ENCODE measurements around the gene APOBEC2. TPM values are rescaled to one million over a fixed set of nuclear protein-coding genes. Genes with fewer than 3 reads are reported as not detected.

Gene APOBEC2
- total RNA-seq, 2 experiments from 2014 or later, result not detected

GRCh38 chr6:41008011-41008410 is 45.0 kb upstream of the APOBEC2 start:
- intact Hi-C loops (cut with micrococcal nuclease; ENCODE audit: unreplicated experiment), result loop anchor here (5.0 kb wide), 1 partner anchor 309 kb away; no protein-coding TSS in a partner anchor
- H3K27ac ChIP-seq (ENCODE audit: low read depth, low read length, poor library complexity, severe bottlenecking), result no peak overlapping the region
- H3K4me3 ChIP-seq (ENCODE audit: low read depth, low read length, poor library complexity, severe bottlenecking), result no peak overlapping the region
- no peak for DNase-seq (ENCODE audit: low spot score)
- no peaks in the 10 kb centered on the region for H3K9me2 ChIP-seq (ENCODE audit: insufficient read depth, low read length)
- no peaks in the 10 kb centered on the region for H3K36me3 ChIP-seq (ENCODE audit: insufficient read depth, low read length)
- no TSS peak for BruUV-seq (replicated peaks)
- no peak overlapping the region for H3K4me2 ChIP-seq (ENCODE audit: low read length)
- no peak overlapping the region for H2AFZ ChIP-seq (ENCODE audit: low read length)
- no peaks in the 10 kb centered on the region for H3K9me3 ChIP-seq (ENCODE audit: low read length)
- no peak for TF ChIP-seq CTCF (conservative IDR thresholded peaks at IDR 0.05; ENCODE audit: low read length)
- TF ChIP-seq EZH2phosphoT487 (IDR thresholded peaks at IDR 0.05; ENCODE audit: borderline replicate concordance, low read depth, low read length), result no peak
- no peaks in the 10 kb centered on the region for H3K4me1 ChIP-seq (ENCODE audit: insufficient read depth, low read length, poor library complexity, severe bottlenecking)
- ChIA-PET POLR2A (no interaction called here), CTCF (ENCODE audit: unreplicated experiment) (interaction anchor here (2.4 kb wide), 1 partner anchor 20 kb away, joined by 6 read pairs; no protein-coding TSS in a partner anchor)
- 0 out of 2 replicates have a peak, but pooled peaks cover 4% of the 10 kb centered on the region for H4K20me1 ChIP-seq (ENCODE audit: insufficient read depth, low read length)
- H3K79me2 ChIP-seq (ENCODE audit: insufficient read depth, low read depth, low read length), result no peaks in the 10 kb centered on the region

- Histone ChIP-seq H4K20me1 (ENCODE audit: insufficient read depth, low read length) (0 out of 2 replicates have a peak, but pooled peaks cover 4% of the 10 kb centered on the region), H3K9me3 (ENCODE audit: low read length) (no peaks in the 10 kb centered on the region), H3K9me2 (ENCODE audit: insufficient read depth, low read length) (no peaks in the 10 kb centered on the region), H3K79me2 (ENCODE audit: insufficient read depth, low read depth, low read length) (no peaks in the 10 kb centered on the region), H3K27ac (ENCODE audit: low read depth, low read length, poor library complexity, severe bottlenecking) (no peak overlapping the region), H3K4me2 (ENCODE audit: low read length) (no peak overlapping the region), H3K36me3 (ENCODE audit: insufficient read depth, low read length) (no peaks in the 10 kb centered on the region), H3K4me3 (ENCODE audit: low read depth, low read length, poor library complexity, severe bottlenecking) (no peak overlapping the region), H2AFZ (ENCODE audit: low read length) (no peak overlapping the region), H3K4me1 (ENCODE audit: insufficient read depth, low read length, poor library complexity, severe bottlenecking) (no peaks in the 10 kb centered on the region)
- CTCF ChIA-PET (ENCODE audit: unreplicated experiment), result no interaction called here
- TF ChIP-seq CTCF (conservative IDR thresholded peaks at IDR 0.05; ENCODE audit: low read length) (no peak), EZH2phosphoT487 (IDR thresholded peaks at IDR 0.05; ENCODE audit: borderline replicate concordance, low read depth, low read length) (no peak)
- POLR2A ChIA-PET, result no interaction called here
- no TSS peak for BruUV-seq (replicated peaks)
- no peak for DNase-seq (ENCODE audit: low spot score)
- intact Hi-C loops (cut with micrococcal nuclease; ENCODE audit: unreplicated experiment), result loop anchor here (5.0 kb wide), 1 partner anchor 308 kb away; no protein-coding TSS in a partner anchor
Measured at GRCh38 chr6:41009669-41010068, 43.3 kb upstream of the APOBEC2 start.

GRCh38 chr6:41011673-41012072 is 41.3 kb upstream of the APOBEC2 start:
- DNase-seq (ENCODE audit: low spot score), result no peak
- H3K9me2 ChIP-seq (ENCODE audit: insufficient read depth, low read length), result no peaks in the 10 kb centered on the region
- BruUV-seq (replicated peaks), result no TSS peak
- H3K4me1 ChIP-seq (ENCODE audit: insufficient read depth, low read length, poor library complexity, severe bottlenecking), result no peaks in the 10 kb centered on the region
- CTCF ChIA-PET (ENCODE audit: unreplicated experiment), result no interaction called here
- H3K27ac ChIP-seq (ENCODE audit: low read depth, low read length, poor library complexity, severe bottlenecking), result no peak overlapping the region
- H3K36me3 ChIP-seq (ENCODE audit: insufficient read depth, low read length), result no peaks in the 10 kb centered on the region
- H2AFZ ChIP-seq (ENCODE audit: low read length), result no peak overlapping the region
- H3K9me3 ChIP-seq (ENCODE audit: low read length), result no peaks in the 10 kb centered on the region
- no peaks in the 10 kb centered on the region for H4K20me1 ChIP-seq (ENCODE audit: insufficient read depth, low read length)
- H3K4me2 ChIP-seq (ENCODE audit: low read length), result no peak overlapping the region
- H3K79me2 ChIP-seq (ENCODE audit: insufficient read depth, low read depth, low read length), result no peaks in the 10 kb centered on the region
- POLR2A ChIA-PET, result no interaction called here
- intact Hi-C loops (cut with micrococcal nuclease; ENCODE audit: unreplicated experiment), result no loop called here
- no peak overlapping the region for H3K4me3 ChIP-seq (ENCODE audit: low read depth, low read length, poor library complexity, severe bottlenecking)
- TF ChIP-seq CTCF (conservative IDR thresholded peaks at IDR 0.05; ENCODE audit: low read length) (no peak), EZH2phosphoT487 (IDR thresholded peaks at IDR 0.05; ENCODE audit: borderline replicate concordance, low read depth, low read length) (no peak)
